Endothelial cell of umbilical vein (primary cell): ENCODE measurements around the gene CCDC120.

Experiments used
- POLR2A ChIP-seq: IDR thresholded peaks from 2 replicates; pipeline ENCODE4 v1.6.1; 2012; ENCODE audit warnings: low read depth, mild to moderate bottlenecking, control low read depth, low read length
- POLR2AphosphoS5 ChIP-seq: IDR thresholded peaks from 2 replicates; pipeline ENCODE4 v1.6.1; 2012; ENCODE audit warnings: low read depth, mild to moderate bottlenecking, control low read depth, low read length, moderate library complexity; ENCODE audit not compliant: insufficient read depth
- TF ChIP-seq, protein P1 (sequence below), 2 donors: IDR thresholded peaks; 1 replicate in 1 of 2; 2 replicates in 1 of 2; pipeline ENCODE4 v1.5.1; 2011; ENCODE audit warnings: low read length in 2 of 2, mild to moderate bottlenecking in 2 of 2, moderate library complexity in 2 of 2, control low read depth in 1 of 2, inconsistent platforms in 1 of 2, low read depth in 1 of 2; ENCODE audit not compliant: insufficient read depth in 1 of 2; ENCODE audit errors: extremely low read depth in 1 of 2

DNA sequence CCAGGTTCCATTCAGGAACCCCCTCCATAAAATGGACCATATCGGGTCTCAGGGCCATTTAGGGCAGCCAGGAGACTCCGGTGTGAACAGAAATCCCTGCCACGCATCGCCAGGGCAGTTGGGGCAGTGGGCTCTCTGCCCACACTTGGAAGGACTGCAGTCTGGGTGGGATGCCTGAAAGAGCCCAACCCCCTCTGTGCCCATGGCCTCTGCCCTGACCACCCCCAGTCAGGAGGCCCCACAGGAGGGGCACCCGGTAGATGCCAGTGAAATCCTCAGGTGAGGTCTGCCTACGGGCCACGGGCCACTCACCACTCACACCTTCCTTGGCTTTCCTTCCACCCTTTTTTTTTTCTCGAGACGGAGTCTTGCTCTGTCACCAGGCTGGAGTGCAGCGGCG lies 10.2 kb downstream of the CCDC120 start:
- TF ChIP-seq, protein P1, sequence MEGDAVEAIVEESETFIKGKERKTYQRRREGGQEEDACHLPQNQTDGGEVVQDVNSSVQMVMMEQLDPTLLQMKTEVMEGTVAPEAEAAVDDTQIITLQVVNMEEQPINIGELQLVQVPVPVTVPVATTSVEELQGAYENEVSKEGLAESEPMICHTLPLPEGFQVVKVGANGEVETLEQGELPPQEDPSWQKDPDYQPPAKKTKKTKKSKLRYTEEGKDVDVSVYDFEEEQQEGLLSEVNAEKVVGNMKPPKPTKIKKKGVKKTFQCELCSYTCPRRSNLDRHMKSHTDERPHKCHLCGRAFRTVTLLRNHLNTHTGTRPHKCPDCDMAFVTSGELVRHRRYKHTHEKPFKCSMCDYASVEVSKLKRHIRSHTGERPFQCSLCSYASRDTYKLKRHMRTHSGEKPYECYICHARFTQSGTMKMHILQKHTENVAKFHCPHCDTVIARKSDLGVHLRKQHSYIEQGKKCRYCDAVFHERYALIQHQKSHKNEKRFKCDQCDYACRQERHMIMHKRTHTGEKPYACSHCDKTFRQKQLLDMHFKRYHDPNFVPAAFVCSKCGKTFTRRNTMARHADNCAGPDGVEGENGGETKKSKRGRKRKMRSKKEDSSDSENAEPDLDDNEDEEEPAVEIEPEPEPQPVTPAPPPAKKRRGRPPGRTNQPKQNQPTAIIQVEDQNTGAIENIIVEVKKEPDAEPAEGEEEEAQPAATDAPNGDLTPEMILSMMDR (IDR thresholded peaks at IDR 0.05; ENCODE audit: extremely low read depth in 1 of 2, insufficient read depth in 1 of 2, low read depth in 1 of 2, low read length in 2 of 2) = no peak
- TF ChIP-seq POLR2AphosphoS5 (no peak), POLR2A (no peak)
